Cardiac muscle cell (in vitro differentiated cells and primary cell): Measurements from ENCODE around the gene BCR. TPM values are rescaled to one million over a fixed set of nuclear protein-coding genes. Genes with fewer than 3 reads are reported as not detected.

ENCODE experiments used
- DNase-seq, 2 donors: peaks; one replicate each; pipeline versions ENCODE4 v3.0.0 to v3.0.0-alpha.2; 2010 to 2017; ENCODE audit warnings: low read depth in 1 of 2, low spot score in 1 of 2
- H3K27ac ChIP-seq: fragments of 200-600 bp; sonication (generic); 2 replicates; pipeline ENCODE4 v1.5.1; 2016
- H3K27me3 ChIP-seq: fragments of 200-600 bp; sonication (generic); 2 replicates; pipeline ENCODE4 v1.6.0; 2016; ENCODE audit warnings: control low read depth
- H3K36me3 ChIP-seq: fragments of 200-600 bp; sonication (generic); 2 replicates; pipeline ENCODE4 v1.5.1; 2016; ENCODE audit warnings: control low read depth
- H3K4me1 ChIP-seq: fragments of 200-600 bp; sonication (generic); 2 replicates; pipeline ENCODE4 v1.8.1; 2017; ENCODE audit warnings: low read depth, mild to moderate bottlenecking, mixed run types
- H3K4me3 ChIP-seq: fragments of 200-600 bp; sonication (generic); 2 replicates; pipeline ENCODE4 v1.5.1; 2016; ENCODE audit warnings: mild to moderate bottlenecking
- H3K9me3 ChIP-seq: fragments of 200-600 bp; sonication (generic); 2 replicates; pipeline ENCODE4 v1.5.1; 2017; ENCODE audit warnings: low read depth, mild to moderate bottlenecking, control low read depth
- polyA plus RNA-seq: library from polyadenylated mRNA; unstranded; fragments of >200 nt; fragmentation: Nextera tagmentation; extraction: Ambion mirVana; gene quantifications from 2 replicates; pipeline ENCODE4 v1.2.1, GENCODE V29; 2016
- total RNA-seq: library from RNA; depleted of rRNA; stranded (reverse); fragments of >200 nt; gene quantifications from 2 replicates; pipeline ENCODE4 v1.2.3, GENCODE V29; 2016
- TF ChIP-seq, protein P1 (sequence below): IDR thresholded peaks from 2 replicates; pipeline ENCODE4 v1.5.1; 2012; ENCODE audit warnings: low read depth, mild to moderate bottlenecking, low read length

The BCR gene
- total and polyA plus RNA-seq, 2 experiments from 2014 or later, result 30.9 to 53.1 TPM

DNA sequence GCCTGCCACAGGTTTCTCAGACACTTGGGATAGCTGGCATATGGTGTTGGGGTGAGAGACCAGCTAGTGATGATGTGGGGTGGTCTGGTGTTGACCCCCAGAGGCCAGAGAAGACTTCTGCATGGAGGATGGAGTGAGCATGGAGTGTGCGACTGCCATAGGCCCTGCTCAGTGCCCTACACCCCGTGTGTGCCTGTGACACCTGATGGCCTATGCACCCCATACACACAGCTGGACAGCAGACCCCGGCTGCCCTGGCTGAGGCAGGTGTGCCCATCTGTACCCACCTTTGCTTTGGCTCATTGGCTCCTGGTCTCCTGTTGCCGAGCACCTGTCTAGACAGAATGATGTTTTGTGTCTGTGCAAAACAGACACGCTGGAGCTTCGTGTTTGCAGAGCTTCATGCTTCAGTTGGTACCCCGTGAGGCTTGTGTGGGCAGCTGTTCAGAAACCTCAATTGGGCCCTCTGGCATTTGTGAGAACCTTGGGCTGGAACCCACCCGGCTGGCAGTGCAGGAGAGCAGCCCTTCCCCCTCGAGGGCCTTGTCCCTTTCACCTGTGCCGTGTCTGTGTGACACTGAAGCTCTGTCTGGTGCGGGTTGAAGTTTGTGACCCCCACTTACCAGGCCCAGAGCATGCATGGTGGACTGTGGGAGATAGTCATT, 27.6 kb downstream of the BCR start:
- Histone ChIP-seq H3K9me3 (no peaks in the 10 kb centered on the region), H3K36me3 (no peaks in the 10 kb centered on the region), H3K4me3 (no peak overlapping the region), H3K27ac (no peak overlapping the region), H3K27me3 (no peaks in the 10 kb centered on the region), H3K4me1 (peaks cover 10% of the 10 kb centered on the region)
- TF ChIP-seq, protein P1, sequence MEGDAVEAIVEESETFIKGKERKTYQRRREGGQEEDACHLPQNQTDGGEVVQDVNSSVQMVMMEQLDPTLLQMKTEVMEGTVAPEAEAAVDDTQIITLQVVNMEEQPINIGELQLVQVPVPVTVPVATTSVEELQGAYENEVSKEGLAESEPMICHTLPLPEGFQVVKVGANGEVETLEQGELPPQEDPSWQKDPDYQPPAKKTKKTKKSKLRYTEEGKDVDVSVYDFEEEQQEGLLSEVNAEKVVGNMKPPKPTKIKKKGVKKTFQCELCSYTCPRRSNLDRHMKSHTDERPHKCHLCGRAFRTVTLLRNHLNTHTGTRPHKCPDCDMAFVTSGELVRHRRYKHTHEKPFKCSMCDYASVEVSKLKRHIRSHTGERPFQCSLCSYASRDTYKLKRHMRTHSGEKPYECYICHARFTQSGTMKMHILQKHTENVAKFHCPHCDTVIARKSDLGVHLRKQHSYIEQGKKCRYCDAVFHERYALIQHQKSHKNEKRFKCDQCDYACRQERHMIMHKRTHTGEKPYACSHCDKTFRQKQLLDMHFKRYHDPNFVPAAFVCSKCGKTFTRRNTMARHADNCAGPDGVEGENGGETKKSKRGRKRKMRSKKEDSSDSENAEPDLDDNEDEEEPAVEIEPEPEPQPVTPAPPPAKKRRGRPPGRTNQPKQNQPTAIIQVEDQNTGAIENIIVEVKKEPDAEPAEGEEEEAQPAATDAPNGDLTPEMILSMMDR, result no peak
- no peak for DNase-seq

DNA sequence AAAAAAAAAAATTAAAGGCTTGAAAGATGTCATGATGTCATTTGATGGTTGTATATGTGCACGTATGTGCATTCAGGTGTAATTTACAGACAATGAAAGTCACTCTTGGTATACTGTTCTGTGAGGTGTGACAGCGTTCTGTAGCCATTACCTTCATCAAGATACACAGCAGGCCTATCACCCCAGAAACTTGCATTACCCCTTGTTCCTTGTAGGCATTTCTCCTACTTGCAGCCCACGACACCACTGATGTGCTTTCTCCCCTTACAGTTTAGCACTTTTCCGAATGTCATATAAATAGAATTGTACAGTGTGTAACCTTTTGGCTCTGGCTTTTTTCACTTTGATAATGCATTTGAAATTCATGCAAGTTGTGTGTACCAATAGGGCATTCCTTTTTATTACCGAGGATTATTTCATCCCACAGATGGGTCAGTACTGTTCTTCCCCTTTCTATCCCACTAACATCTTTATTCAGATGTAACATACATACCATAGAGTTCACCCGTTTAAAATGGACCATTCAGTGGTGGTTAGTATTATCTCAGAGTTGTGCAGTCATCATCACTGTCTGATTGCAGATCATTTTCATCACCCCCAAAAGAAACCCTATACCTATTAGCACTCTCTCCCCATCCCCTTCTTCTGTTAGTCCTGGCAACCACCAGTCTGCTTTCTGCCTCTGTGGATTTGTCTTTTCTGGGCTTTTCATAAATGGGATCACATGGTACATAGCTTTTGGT, 30.3 kb downstream of the BCR start:
- no peak for DNase-seq
- H3K27me3 ChIP-seq, result no peaks in the 10 kb centered on the region
- TF ChIP-seq, protein P1, result no peak

DNA sequence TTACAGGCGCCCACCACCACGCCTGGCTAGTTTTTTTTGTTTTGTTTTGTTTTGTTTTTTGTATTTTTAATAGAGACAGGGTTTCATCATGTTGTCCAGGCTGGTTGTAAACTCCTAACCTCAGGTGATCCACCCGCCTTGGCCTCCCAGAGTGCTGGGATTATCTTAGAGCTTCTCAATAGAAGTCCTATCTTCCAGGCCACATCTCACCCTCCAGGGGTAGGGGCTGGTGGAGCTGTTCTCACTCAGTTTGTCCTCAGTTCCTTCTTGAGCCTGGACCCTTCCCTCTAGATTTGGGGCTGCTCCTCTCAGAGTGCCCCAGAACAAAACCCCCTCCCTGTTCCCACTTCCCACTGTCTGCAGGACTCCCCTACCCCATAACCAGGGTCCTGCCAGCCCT, 31.3 kb downstream of the BCR start:
- no peaks in the 10 kb centered on the region for H3K36me3 ChIP-seq
- no peaks in the 10 kb centered on the region for H3K9me3 ChIP-seq
- no peak for DNase-seq
- no peaks in the 10 kb centered on the region for H3K27me3 ChIP-seq
- H3K4me3 ChIP-seq, result no peak overlapping the region
- H3K4me1 ChIP-seq, result peaks cover 10% of the 10 kb centered on the region
- TF ChIP-seq, protein P1, result no peak
- peak overlapping the region; percentile 49 for H3K27ac ChIP-seq

More for the DNA sequence above, 30.3 kb downstream of the BCR start:
- Histone ChIP-seq H3K4me3 (no peak overlapping the region), H3K27ac (no peak overlapping the region), H3K36me3 (no peaks in the 10 kb centered on the region), H3K9me3 (no peaks in the 10 kb centered on the region), H3K4me1 (peaks cover 10% of the 10 kb centered on the region)

DNA sequence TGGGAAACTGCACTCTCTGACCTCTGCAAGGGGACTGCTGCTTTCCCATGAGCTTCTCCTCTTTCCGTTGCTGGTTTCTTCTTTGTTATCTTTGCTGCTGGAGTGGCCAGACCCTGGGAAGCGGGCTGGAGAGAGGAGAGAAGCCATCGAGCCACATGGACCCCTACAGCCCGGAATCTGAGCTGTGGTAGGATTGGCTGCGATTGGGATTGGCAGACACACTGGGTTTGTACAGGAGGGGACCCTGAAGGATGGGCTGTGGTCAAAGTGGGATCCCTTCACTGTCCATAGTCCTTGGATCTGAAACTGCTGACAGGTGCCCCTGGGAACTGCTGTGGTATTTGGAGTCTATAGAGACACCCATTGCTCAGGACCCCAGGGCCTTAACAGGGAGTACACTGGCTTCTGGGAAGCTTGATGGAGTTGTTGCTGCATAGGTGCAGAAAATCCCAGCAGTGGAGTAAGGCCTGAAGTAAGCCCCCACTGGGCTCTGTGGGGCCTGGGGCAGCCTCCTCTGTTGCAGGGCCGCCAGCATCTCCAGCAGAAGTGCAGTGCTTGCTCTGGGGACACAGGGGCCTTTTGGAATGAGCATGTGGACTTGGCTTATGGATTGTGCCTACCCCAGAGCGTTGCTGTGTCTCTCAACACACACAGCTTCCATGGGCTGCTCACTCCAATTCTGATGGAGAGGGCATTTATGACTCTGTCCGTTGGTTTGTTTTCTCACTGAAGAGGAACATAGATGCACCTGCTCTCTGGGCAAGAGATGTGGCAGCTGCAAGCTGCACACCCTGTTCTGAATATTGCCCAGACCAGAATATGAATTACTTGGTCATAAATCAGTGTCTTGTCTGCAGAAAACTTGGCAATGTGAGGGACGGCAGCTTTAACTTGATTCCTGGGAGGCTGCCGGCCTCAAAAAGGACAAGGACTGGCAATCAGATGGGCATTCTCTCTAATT, 32.0 kb downstream of the BCR start:
- DNase-seq, result peak in 1 of 2 donors; percentile 45
- H3K27ac ChIP-seq, result peak overlapping the region; percentile 49
- no peak overlapping the region for H3K4me3 ChIP-seq
- H3K27me3 ChIP-seq, result no peaks in the 10 kb centered on the region
- H3K36me3 ChIP-seq, result no peaks in the 10 kb centered on the region
- TF ChIP-seq, protein P1, result no peak
- no peaks in the 10 kb centered on the region for H3K9me3 ChIP-seq
- peaks cover 10% of the 10 kb centered on the region for H3K4me1 ChIP-seq

DNA sequence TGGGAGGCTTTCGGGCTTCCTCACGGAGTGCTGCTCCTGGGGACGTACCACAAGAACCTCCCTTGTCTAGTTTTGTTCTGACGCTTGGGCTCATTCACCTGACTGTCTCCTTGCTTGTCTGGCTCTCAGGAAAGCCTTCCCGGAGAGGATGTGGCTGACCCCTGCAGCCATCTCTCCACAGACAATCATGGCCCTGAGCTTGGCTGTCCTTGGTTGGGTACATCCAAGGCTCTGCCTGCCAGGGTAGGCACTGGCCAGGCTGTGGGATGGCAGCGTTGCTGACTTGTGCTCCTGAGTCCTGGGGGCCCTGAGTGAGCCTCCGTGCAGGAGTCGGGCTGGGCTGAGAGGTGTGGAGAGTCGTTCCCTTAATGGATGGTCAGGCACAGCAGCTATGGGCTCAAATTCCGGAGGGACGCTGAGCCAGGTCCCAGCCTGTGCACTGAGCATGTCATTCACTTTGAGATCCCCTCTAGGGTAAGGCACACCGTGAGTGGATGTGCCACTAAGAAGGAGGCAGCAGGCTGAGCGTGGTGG, 32.8 kb downstream of the BCR start:
- H3K4me3 ChIP-seq, result no peak overlapping the region
- no peak for DNase-seq
- peaks cover 12% of the 10 kb centered on the region for H3K4me1 ChIP-seq
- no peaks in the 10 kb centered on the region for H3K36me3 ChIP-seq
- no peak overlapping the region for H3K27ac ChIP-seq
- no peaks in the 10 kb centered on the region for H3K27me3 ChIP-seq
- no peaks in the 10 kb centered on the region for H3K9me3 ChIP-seq
- TF ChIP-seq, protein P1, result no peak
